SIG-M5 treated with dmso at 0.1 percent for 504 hours (cell line): Measurements from ENCODE around the gene CHKB.

Experiments
- DNase-seq: peaks from one replicate; lab custom pipeline; 2025; ENCODE audit not compliant: unreplicated experiment; lab: John Stamatoyannopoulos, UW

The CHKB gene

GRCh38 chr22:50550395-50550794 lies 32.3 kb downstream of the CHKB start:
- DNase-seq = no peak

- no peak for DNase-seq
Measured at GRCh38 chr22:50548921-50549790, 33.5 kb downstream of the CHKB start.

- DNase-seq = peak; percentile 45
Measured at GRCh38 chr22:50548040-50548920, 34.4 kb downstream of the CHKB start.

GRCh38 chr22:50547263-50547985 lies 35.2 kb downstream of the CHKB start:
- DNase-seq = no peak

GRCh38 chr22:50546326-50547262 lies 36.1 kb downstream of the CHKB start:
- no peak for DNase-seq

GRCh38 chr22:50545522-50546325 lies 36.9 kb downstream of the CHKB start, which contains the start of gene KLHDC7B:
TSS of gene KLHDC7B (plus strand) at chr22:50545899. CDS start at chr22:50546244, 345 bp downstream.
- DNase-seq = peak; percentile 22

- no peak for DNase-seq
Measured at GRCh38 chr22:50544746-50545253, 37.8 kb downstream of the CHKB start.

- DNase-seq = no peak
Measured at GRCh38 chr22:50544078-50544745, 38.4 kb downstream of the CHKB start.

GRCh38 chr22:50542416-50542927 lies 40.2 kb downstream of the CHKB start:
- DNase-seq = peak; percentile 91

- DNase-seq = peak; percentile 69
Measured at GRCh38 chr22:50541667-50542026, 41.0 kb downstream of the CHKB start.

- no peak for DNase-seq
Measured at GRCh38 chr22:50540381-50540780, 42.3 kb downstream of the CHKB start.

- no peak for DNase-seq
Measured at GRCh38 chr22:50537765-50538164, 44.9 kb downstream of the CHKB start.

- no peak for DNase-seq
Measured at GRCh38 chr22:50536226-50536625, 46.4 kb downstream of the CHKB start.

- DNase-seq = no peak
Measured at GRCh38 chr22:50535113-50535512, 47.5 kb downstream of the CHKB start.

- DNase-seq = peak; percentile 76
Measured at GRCh38 chr22:50533856-50534711, 48.6 kb downstream of the CHKB start.

GRCh38 chr22:50532824-50533796 lies 49.5 kb downstream of the CHKB start:
- no peak for DNase-seq
